ENCODE measurements around the gene SASH3.

The SASH3 gene

DNA sequence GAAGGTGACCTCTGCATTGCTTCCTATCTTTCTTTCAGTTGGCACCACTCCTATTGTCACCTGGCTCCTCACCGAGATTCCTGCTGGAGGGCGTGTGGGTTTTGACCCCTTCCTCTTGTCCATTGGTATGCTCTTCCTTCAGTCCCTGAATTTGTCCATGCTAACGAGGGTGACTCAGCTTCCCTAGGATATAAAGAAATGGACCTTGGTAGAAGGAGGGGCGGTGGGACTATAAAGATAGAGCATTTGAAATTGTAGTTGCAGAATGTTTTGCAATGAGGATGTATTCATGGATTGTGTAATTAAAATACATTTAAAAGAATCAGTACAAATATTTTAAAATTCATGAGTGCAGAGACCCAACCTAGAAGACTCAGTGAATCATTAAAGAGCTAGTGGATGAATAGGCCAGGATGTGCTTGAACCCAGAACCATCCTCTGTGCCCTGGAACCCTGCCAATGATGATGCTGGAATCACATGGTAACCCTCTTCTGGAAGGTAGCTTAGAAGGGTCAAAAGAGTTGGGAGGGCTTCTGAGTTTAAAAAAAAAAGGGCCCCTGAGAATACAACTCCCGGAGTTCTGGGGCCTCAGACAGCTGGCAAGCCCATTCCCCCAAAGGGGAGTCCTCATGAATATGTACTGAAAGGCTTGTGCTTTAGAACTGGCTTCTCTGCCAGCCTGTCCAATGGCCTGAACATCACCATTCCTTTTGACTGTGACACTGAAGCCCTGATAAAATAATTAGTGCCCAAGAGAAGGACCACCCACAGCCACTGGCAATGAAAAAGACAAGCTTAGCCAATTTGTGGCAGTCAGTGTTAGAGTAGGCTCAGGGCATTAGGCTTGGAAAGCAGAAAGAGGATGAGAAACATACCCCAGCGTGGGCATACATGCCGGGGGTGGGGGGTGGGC lies 32.9 kb upstream of the SASH3 start:
- in situ Hi-C loops (cut with HindIII; ENCODE audit: low pct_unique_long_range_greater_than_20kb, low sequenced_read_pairs) = no loop called here
- TF ChIP-seq JUND (IDR thresholded peaks at IDR 0.05; ENCODE audit: low read depth) = no peak
- DNase-seq (ENCODE audit: low read depth in 1 of 2, low spot score in 1 of 2) = no peak

DNA sequence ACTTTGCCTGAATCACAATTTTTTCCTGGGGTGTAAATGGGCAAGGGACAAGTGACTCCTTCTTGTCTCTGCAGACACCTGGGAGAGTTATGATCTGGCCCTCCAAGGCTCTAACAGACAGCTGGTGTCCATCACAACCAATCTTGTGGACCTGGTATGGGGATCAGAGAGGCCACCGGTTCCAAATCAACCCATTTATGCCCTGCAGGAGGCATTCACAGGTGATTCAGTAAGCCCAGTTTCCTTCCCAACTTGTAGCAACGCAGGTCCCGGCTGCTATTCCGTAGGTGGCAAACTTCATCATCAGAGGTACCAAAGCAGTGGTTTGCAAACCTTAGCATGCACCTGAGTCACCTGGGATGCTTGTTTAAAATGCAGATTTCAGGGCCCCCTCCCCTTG lies 32.2 kb upstream of the SASH3 start:
- in situ Hi-C loops (cut with HindIII; ENCODE audit: low pct_unique_long_range_greater_than_20kb, low sequenced_read_pairs) = no loop called here

DNA sequence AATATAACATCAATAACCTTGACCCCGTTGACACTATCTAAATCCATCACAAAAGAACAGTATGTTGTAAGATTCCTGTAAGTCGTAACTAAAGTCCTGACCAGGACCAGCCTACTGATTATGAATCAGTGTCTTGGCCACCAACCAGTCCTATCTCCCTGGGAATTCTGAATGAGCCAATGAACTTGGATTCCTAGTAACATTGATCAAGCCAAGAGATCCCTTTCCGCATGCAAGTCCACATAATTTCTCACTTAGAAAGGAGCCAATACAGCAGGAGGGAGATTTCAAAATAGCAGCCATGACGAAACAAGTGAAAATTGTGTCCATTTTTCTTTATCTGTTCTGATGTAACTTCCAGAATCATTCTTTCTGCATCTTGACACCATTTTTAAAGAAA lies 31.4 kb upstream of the SASH3 start:
- no peak for TF ChIP-seq JUND (IDR thresholded peaks at IDR 0.05; ENCODE audit: low read depth)
- in situ Hi-C loops (cut with HindIII; ENCODE audit: low pct_unique_long_range_greater_than_20kb, low sequenced_read_pairs) = no loop called here
- DNase-seq (ENCODE audit: low read depth in 1 of 2, low spot score in 1 of 2) = no peak

More for the DNA sequence above, 32.2 kb upstream of the SASH3 start:
- no peak for TF ChIP-seq JUND (IDR thresholded peaks at IDR 0.05; ENCODE audit: low read depth)
- DNase-seq (ENCODE audit: low read depth in 1 of 2, low spot score in 1 of 2) = no peak

DNA sequence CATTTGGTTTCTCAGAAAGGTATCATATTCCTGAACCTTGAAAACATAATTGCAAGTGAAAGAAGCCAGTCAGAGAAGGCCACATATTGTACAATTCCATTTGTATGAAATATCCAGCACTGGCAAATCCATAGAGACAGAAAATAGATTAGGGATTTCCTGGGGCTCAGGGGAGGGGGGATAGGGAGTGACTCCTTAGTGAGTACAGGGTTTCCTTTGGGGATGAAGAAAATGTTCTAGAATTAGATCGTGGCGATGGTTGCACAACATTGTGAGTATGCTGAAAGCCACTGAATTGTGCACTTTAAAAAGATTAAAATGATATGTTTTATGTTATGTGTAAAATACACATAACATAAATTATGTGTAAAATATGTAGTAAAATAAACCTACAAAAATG lies 30.7 kb upstream of the SASH3 start:
- TF ChIP-seq JUND (IDR thresholded peaks at IDR 0.05; ENCODE audit: low read depth) = no peak
- in situ Hi-C loops (cut with HindIII; ENCODE audit: low pct_unique_long_range_greater_than_20kb, low sequenced_read_pairs) = no loop called here

DNA sequence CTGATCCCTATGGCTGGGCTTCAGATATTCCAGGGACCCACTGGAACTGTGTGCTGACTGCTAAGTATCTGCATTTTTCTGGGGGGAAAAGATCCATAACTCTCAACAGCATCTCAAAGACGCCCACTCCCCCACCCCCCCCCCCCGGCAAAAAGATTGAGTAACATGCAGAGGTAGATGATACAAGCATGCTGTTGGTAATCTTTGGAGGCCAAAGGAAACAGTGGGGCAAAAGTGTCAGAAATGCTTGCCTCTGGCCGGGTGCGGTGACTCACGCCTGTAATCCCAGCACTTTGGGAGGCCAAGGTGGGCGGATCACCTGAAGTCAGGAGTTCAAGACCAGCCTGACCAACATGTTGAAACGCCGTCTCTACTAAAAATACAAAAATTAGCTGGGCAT lies 28.8 kb upstream of the SASH3 start:
- in situ Hi-C loops (cut with HindIII; ENCODE audit: low pct_unique_long_range_greater_than_20kb, low sequenced_read_pairs) = no loop called here
- DNase-seq (ENCODE audit: low read depth in 1 of 2, low spot score in 1 of 2) = no peak
- no peak for TF ChIP-seq JUND (IDR thresholded peaks at IDR 0.05; ENCODE audit: low read depth)

More for the DNA sequence above, 30.7 kb upstream of the SASH3 start:
- DNase-seq (ENCODE audit: low read depth in 1 of 2, low spot score in 1 of 2) = no peak

DNA sequence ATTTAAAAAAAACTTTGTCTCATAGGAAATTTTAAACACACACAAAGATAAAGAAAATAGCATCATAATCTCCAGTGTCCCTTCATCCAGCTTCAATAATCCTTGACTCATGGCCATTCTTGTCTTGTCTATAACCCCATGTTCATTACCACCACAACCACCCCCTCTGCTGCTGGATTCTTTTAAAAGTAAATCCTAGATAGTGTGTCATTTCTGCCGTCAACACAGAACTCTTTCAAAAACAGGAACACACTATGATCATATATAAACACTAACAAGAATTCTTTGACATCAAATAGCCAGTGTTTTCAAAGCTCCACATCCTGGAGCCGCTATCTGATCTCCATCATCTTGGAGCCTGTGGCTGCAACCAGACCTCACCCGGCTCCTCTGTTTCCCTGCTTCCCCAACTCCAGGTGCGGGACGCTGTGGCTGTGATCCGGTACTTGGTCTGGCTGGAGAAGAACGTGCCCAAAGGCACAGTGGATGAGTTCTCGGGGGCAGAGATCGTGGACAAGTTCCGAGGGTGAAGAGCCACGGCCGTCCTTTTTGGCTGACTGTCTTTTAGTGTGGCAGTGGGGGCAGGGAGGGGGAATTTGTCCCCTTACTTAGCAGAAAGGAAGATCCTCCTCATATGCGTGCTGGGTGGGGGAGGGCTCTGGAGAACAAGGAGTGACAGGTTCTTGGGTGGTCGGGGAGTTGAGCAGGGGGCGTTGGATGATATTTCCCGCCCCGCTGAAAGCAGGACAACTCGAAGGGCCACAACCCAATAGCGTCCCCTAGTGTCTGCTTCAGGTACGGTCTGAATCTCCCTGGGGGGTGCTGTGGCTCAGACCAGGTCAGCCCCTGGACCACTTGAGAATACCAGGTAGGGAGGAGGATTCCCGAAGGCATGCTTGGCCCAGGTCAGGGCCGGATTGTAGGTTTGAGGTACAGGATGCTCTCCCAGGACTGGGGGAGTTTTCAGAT lies 25.4 kb upstream of the SASH3 start:
- in situ Hi-C loops (cut with HindIII; ENCODE audit: low pct_unique_long_range_greater_than_20kb, low sequenced_read_pairs) = no loop called here
- no peak for DNase-seq (ENCODE audit: low read depth in 1 of 2, low spot score in 1 of 2)

DNA sequence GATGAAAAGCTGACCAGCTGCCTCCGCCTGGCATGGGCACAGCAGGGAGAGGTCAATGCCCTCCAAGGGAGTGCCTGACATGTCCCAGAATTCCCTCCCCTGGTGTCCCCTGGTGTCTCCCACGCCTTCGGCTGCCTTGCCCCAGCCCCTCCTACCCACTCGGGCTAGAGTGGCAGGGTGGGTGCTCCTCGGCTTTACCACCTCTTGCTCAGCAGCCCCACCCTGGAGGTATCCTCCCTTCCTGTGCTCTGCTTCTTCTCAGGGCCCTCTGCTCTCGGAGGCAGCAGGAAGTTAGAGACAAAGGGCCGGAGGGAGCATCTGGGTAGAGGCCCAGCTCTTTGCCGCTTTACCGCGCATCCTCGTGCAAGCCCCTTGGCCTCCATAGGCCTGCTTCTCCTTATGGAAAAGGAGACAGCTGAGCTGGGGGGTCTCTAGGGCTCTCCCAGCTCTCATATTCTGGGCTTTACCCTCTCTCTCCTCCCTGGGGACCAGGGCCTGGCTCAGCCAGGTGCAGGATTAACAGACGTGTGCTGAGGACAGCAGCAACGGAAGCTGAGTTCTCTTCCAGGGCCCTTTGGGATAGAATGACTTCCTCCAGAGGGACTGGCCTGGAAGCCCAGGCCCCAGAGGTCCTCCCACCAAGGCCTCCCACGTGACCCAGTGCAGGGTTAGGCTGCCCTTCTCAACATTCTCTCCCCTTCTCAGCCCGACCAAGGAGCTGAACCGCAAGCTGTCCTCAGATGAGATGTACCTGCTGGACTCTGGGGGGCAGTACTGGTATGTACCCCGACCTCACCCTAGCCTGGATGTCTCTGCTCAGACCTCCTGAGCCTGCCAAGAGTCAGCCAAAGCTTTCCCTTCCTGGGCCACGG lies 23.7 kb upstream of the SASH3 start:
- in situ Hi-C loops (cut with HindIII; ENCODE audit: low pct_unique_long_range_greater_than_20kb, low sequenced_read_pairs) = no loop called here
- no peak for DNase-seq (ENCODE audit: low read depth in 1 of 2, low spot score in 1 of 2)
- no peak for TF ChIP-seq JUND (IDR thresholded peaks at IDR 0.05; ENCODE audit: low read depth)

More for the DNA sequence above, 25.4 kb upstream of the SASH3 start:
- TF ChIP-seq JUND (IDR thresholded peaks at IDR 0.05; ENCODE audit: low read depth) = no peak

DNA sequence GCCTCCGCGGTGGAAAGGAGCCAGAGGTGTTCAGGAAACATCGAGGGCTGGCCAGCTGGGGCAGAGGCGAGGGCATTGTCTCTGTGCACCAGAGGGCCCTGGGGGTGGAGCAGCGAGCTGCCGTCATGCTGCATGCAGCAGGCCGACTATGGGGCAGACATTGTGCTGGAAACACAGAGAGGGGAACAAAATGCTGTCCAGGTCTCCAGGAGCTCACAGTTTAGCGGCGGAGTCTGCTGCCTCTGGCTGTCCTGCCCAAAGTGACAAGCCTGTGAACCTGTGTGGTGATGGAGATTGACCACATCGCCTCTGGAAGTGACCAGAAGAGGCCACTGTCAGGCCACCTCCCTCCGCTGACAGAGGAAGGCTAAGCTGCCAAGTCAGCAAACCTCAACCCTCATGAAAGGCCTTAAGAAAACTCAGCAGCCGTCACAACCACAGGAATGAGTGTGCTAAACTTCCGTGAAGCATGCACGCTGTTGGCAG lies 20.1 kb upstream of the SASH3 start:
- DNase-seq (ENCODE audit: low read depth in 1 of 2, low spot score in 1 of 2) = peak in 1 of 2 experiments; percentile 5
- in situ Hi-C loops (cut with HindIII; ENCODE audit: low pct_unique_long_range_greater_than_20kb, low sequenced_read_pairs) = no loop called here
- TF ChIP-seq JUND (IDR thresholded peaks at IDR 0.05; ENCODE audit: low read depth) = no peak

DNA sequence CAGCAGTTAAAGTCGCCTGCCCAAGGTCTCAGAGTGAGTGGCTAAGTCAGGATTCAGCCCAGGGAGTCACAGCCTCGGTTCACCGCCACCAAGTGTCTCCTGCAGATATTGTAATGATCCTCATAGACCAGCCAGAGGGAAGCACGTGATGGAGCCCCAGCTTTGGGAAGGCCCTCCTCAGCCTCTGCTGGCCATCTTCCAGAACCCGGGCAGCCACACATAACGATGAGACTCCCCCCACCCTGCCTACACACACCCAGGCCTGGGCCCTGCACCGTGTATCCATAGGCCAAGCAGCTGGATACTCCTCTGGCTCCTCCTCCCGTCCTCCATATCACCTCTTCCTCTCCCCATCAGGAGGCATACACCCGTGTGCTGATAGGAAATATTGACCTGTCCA lies 19.6 kb upstream of the SASH3 start:
- TF ChIP-seq JUND (IDR thresholded peaks at IDR 0.05; ENCODE audit: low read depth) = no peak
- DNase-seq (ENCODE audit: low read depth in 1 of 2, low spot score in 1 of 2) = no peak
- in situ Hi-C loops (cut with HindIII; ENCODE audit: low pct_unique_long_range_greater_than_20kb, low sequenced_read_pairs) = no loop called here

DNA sequence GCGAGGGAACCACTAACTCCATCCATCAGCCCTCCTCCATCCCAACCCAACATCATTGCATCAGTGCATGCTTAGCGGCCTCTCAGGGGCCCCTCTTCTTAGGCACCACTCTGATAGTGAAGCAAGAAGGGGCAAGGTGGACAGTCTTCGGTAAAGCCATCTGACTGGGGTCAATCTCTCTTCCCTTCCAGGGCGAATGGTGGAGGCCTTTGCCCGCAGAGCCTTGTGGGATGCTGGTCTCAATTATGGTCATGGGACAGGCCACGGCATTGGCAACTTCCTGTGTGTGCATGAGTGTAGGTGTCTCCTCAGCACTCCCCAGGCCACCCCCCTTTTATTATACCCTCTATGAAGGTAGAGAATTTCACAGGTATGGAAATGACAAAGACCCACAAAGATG lies 18.8 kb upstream of the SASH3 start:
- DNase-seq (ENCODE audit: low read depth in 1 of 2, low spot score in 1 of 2) = no peak
- in situ Hi-C loops (cut with HindIII; ENCODE audit: low pct_unique_long_range_greater_than_20kb, low sequenced_read_pairs) = no loop called here
- TF ChIP-seq JUND (IDR thresholded peaks at IDR 0.05; ENCODE audit: low read depth) = no peak

DNA sequence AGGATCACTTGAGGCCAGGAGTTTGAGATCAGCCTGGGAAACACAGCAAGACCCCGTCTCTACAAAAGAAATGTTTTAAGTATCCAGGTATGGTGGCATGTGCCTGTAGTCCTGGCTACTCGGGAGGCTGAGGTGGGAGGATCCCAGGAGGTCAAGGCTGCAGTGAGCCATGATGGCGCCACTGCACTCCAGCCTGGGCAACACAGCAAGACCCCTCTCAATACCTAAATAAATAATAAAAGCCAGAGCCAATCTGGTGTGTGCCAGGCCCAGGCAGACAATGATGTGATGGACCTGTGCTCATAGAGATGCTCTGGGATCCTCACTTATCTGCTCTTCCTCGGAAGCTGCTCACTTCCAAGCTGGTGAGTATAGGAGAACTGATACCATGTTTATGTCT lies 18.2 kb upstream of the SASH3 start:
- TF ChIP-seq JUND (IDR thresholded peaks at IDR 0.05; ENCODE audit: low read depth) = no peak
- in situ Hi-C loops (cut with HindIII; ENCODE audit: low pct_unique_long_range_greater_than_20kb, low sequenced_read_pairs) = no loop called here
- DNase-seq (ENCODE audit: low read depth in 1 of 2, low spot score in 1 of 2) = no peak

DNA sequence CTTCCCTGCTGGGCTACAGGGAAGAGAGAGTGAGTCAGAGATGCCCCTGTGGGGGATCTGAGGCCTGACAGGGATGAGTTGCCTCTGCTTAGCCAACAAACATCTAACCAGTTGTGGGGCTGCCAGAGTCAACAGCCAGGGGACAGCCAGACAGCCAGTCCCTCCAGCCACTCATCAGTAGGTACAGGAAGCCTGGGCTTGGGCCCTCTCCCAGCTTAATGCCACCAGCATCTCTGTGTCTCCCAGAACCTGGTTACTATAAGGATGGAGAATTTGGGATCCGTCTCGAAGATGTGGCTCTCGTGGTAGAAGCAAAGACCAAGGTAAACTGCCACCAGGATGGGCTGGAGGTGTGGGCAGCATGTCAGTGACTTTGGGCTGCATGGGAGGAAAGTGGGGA lies 17.3 kb upstream of the SASH3 start:
- in situ Hi-C loops (cut with HindIII; ENCODE audit: low pct_unique_long_range_greater_than_20kb, low sequenced_read_pairs) = no loop called here
- no peak for TF ChIP-seq JUND (IDR thresholded peaks at IDR 0.05; ENCODE audit: low read depth)
- DNase-seq (ENCODE audit: low read depth in 1 of 2, low spot score in 1 of 2) = no peak

All from T47D (cell line).